Tibial artery (tissue), 4 donors: ENCODE results near the gene SOCS1.
"Not testable (repeated sequence)": the region's sequence is repeated elsewhere in the genome, so short reads cannot be mapped to it uniquely, and the experiment has no call there.

ENCODE experiments used
- DNase-seq, 2 donors: peaks; one replicate each; pipeline ENCODE4 v3.0.0-alpha.2; 2019
- H3K27ac ChIP-seq, 2 donors: fragments of 200-600 bp; sonication (generic) in 1 of 2; 1 replicate in 1 of 2; 2 replicates in 1 of 2; pipeline ENCODE4 v1.5.1; 2018 to 2019; ENCODE audit warnings: mild to moderate bottlenecking in 1 of 2
- H3K27me3 ChIP-seq, 2 donors: fragments of 200-600 bp; sonication (generic) in 1 of 2; one replicate each; pipeline versions ENCODE4 v1.5.1 to v1.6.0; 2016 to 2019
- H3K36me3 ChIP-seq, 3 donors: fragments of 200-600 bp; sonication (generic) in 2 of 3; one replicate each; pipeline ENCODE4 v1.5.1; 2016 to 2019; ENCODE audit warnings: mild to moderate bottlenecking in 2 of 3
- H3K4me1 ChIP-seq, 4 donors: fragments of 200-600 bp; sonication (generic) in 2 of 4; 1 replicate in 3 of 4; 2 replicates in 1 of 4; pipeline ENCODE4 v1.5.1; 2016 to 2019
- H3K4me3 ChIP-seq, 2 donors: fragments of 200-600 bp; sonication (generic) in 1 of 2; 1 replicate in 1 of 2; 2 replicates in 1 of 2; pipeline ENCODE4 v1.5.1; 2018 to 2019; ENCODE audit warnings: mild to moderate bottlenecking in 2 of 2
- H3K9me3 ChIP-seq, 3 donors: fragments of 200-600 bp; sonication (generic) in 1 of 3; one replicate each; pipeline ENCODE4 v1.5.1; 2016 to 2019
- CTCF ChIP-seq, 2 experiments: fragments of 200-600 bp in 1 of 2; fragments of 450-650 bp in 1 of 2; IDR thresholded peaks; one replicate each; pipeline ENCODE4 v1.5.1; 2017 to 2019; ENCODE audit warnings: antibody characterized with exemption in 2 of 2, mild to moderate bottlenecking in 1 of 2, moderate library complexity in 1 of 2
- intact Hi-C: fragments of 100-400 bp; cut with DNase I; formaldehyde crosslinking; loops from one replicate; pipeline ENCODE4 v1.15.0; 2023; ENCODE audit warnings: low total_unique reads

SOCS1 gene

GRCh38 chr16:11299865-11300559, 44.0 kb upstream of the SOCS1 start:
- no peak overlapping the region for H3K27ac ChIP-seq
- H3K4me3 ChIP-seq, result no peak overlapping the region
- TF ChIP-seq CTCF (IDR thresholded peaks at IDR 0.05), result no peak
- no peak for DNase-seq
- H3K4me1 ChIP-seq, result peaks cover 0 to 17% (median 10%) of the 10 kb centered on the region in 4 donors
- H3K9me3 ChIP-seq, result no peaks in the 10 kb centered on the region
- intact Hi-C loops, result no loop called here
- H3K27me3 ChIP-seq, result no peaks in the 10 kb centered on the region
- no peaks in the 10 kb centered on the region for H3K36me3 ChIP-seq

GRCh38 chr16:11298950-11299547, 43.0 kb upstream of the SOCS1 start:
- intact Hi-C loops, H3K27me3 ChIP-seq, H3K4me3 ChIP-seq, H3K36me3 ChIP-seq, H3K27ac ChIP-seq, DNase-seq, H3K9me3 ChIP-seq: not testable (repeated sequence)
- H3K4me1 ChIP-seq, result peaks cover 0 to 17% (median 10%) of the 10 kb centered on the region in 4 donors

GRCh38 chr16:11298143-11298900, 42.3 kb upstream of the SOCS1 start:
- H3K9me3 ChIP-seq, result no peaks in the 10 kb centered on the region
- H3K4me3 ChIP-seq, result no peak overlapping the region
- H3K27ac ChIP-seq, result no peak overlapping the region
- TF ChIP-seq CTCF (IDR thresholded peaks at IDR 0.05), result no peak
- H3K36me3 ChIP-seq, result no peaks in the 10 kb centered on the region
- H3K27me3 ChIP-seq, result no peaks in the 10 kb centered on the region
- H3K4me1 ChIP-seq, result peaks cover 0 to 17% (median 10%) of the 10 kb centered on the region in 4 donors
- intact Hi-C loops, result no loop called here
- DNase-seq, result no peak

GRCh38 chr16:11297492-11298142, 41.6 kb upstream of the SOCS1 start:
- TF ChIP-seq CTCF (IDR thresholded peaks at IDR 0.05), result peak; percentile 37 to 43

GRCh38 chr16:11296706-11297491, 40.9 kb upstream of the SOCS1 start:
- H3K4me3 ChIP-seq, result peak overlapping the region in 1 of 2 donors; percentile 35
- H3K27ac ChIP-seq, result no peak overlapping the region
- no peaks in the 10 kb centered on the region for H3K9me3 ChIP-seq
- no peaks in the 10 kb centered on the region for H3K27me3 ChIP-seq
- TF ChIP-seq CTCF (IDR thresholded peaks at IDR 0.05), result no peak
- DNase-seq, result no peak
- peaks cover 0 to 17% (median 10%) of the 10 kb centered on the region in 4 donors for H3K4me1 ChIP-seq
- H3K36me3 ChIP-seq, result no peaks in the 10 kb centered on the region
- intact Hi-C loops, result no loop called here

More at GRCh38 chr16:11297492-11298142, 41.6 kb upstream of the SOCS1 start:
- peaks cover 0 to 17% (median 10%) of the 10 kb centered on the region in 4 donors for H3K4me1 ChIP-seq
- no peak overlapping the region for H3K27ac ChIP-seq
- intact Hi-C loops, result no loop called here
- DNase-seq, result peak; percentile 68 to 92
- no peaks in the 10 kb centered on the region for H3K36me3 ChIP-seq
- peak overlapping the region; percentile 14 to 35 for H3K4me3 ChIP-seq
- no peaks in the 10 kb centered on the region for H3K9me3 ChIP-seq
- H3K27me3 ChIP-seq, result no peaks in the 10 kb centered on the region
